Right forelimb (tissue), 1 donor: ENCODE data around the gene CPA2.
"Not testable (repeated sequence)": the region's sequence is repeated elsewhere in the genome, so short reads cannot be mapped to it uniquely, and the experiment has no call there.

Experiments
- DNase-seq: peaks from one replicate; pipeline ENCODE4 v3.0.0-alpha.2; 2018

The CPA2 gene

DNA sequence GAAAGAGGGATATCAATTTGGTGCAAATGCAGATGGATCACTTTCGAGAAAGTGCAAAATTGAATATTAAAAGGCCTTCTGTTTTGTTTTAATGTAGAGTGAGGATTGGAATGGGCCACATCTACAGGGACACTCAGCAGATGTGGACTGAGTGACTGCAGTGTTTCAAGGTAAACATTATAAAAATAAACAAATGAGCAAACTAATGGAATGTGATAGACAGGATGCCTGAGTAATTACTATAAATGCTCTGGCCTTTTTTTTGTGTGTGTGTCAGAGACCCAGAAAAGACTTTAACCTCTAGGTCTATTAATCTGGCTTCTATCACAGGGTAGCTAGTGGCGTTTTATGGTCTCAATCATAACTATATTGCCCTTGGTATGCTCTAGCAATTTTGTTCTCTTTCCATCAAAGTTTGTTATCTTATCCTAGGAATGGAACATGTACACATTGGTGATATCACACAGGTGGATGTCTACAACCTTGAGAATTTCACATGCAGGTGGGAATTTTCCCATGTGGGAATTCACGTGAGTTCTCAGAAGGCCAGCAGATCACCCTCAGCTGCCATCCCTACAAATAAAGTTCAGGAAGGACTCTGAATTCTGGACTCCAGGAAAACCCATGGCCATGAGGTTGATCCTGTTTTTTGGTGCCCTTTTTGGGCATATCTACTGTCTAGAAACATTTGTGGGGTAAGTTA lies at the start of gene CPA2:
Gene CPA2 (plus strand): TSS at position 606 of the 703 bp plus-strand sequence. CDS start 19 bp downstream, at position 625.
- no peak for DNase-seq

DNA sequence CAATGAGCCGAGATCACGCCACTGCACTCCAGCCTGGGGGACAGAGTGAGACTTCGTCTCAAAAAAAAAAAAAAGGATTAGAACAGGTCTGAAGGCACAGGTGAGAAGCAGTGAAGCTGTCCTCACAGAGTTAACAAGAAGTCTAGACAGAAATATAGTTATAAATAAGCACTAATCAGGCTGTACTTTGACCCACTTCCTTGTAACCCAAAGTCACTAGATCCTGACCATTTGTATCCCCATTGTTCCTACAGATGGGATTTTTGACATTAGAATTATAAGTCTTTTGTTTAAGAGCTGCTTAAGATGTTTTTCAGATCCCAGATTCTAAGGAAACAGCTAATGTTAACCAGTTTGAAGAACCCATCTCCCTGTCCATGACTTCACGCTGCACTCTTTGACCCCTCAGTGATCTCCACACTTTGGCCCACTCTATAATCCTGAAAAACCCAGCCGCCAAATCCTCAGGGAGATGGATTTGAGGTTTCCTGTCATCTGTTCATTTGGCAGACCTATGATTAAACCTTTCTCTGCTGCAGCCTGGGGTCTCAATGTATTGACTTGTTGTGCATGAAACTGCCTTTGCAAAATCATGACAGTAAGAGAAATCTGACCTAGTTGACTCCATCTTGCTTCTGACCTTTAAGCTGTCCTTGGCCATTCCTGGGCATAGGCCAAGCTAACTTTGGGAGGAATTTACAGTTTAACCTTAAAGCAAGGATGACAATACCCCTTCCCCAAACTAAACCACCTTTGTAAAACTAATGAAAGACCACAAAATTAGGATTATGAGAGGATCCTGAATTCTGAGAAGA lies 47.6 kb upstream of the CPA2 start:
- no peak for DNase-seq

DNA sequence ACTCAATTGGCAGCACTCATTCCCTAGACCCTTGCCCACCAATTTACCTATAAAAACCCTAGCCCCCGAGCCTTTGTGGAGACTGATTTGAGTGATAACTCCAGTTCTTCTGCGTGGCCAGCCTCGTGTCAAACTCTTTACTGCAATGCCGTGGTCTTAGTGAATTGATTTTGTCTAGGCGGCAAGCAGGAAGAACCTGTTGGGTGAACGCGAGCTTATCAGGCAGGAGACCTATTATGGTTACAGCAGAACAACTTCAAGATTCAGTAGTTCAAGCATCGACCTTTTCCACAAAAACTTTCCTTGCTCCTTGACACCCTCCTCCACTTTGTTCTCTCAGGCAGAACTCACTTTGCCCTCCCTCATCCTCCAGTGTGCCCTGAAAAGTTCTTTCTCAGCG lies 46.8 kb upstream of the CPA2 start:
- DNase-seq: no peak

DNA sequence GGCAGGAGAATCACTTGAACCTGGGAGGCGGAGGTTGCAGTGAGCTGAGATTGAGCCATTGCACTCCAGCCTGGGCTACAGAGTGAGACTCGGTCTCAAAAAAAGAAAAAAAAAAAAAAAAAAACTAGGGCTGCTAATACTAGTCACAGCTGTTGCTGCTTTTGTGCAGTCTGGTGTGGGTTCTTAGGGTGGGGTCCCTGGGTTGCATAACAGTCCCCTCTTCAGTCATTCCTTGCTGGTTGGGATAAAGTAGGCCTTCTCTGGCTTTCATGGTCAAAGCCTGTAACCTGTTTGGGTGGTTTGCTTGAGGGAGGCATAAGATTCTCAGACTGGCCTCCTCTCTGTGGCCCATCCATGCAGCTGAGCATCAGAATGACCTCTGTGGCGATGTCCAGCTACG lies 44.9 kb upstream of the CPA2 start:
- DNase-seq: no peak

DNA sequence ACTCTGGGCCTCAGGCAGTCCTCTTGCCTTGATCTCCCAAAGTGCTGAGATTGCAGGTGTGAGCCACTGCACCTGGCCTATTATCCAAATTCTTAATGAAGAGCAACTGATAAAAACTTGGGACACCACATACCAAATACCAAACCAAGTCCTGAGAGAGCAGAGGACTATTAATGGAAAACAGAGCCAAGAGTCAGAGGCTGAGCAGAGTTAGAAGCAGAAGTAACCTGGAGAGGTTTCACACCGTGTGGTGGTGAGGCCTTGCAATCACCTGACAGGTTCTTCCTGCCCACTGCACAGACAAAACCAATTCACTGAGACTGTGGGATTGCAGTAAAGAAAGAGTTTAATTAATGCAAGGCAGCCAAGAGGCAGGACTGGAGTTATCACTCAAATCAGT lies 43.0 kb upstream of the CPA2 start:
- DNase-seq: no peak

DNA sequence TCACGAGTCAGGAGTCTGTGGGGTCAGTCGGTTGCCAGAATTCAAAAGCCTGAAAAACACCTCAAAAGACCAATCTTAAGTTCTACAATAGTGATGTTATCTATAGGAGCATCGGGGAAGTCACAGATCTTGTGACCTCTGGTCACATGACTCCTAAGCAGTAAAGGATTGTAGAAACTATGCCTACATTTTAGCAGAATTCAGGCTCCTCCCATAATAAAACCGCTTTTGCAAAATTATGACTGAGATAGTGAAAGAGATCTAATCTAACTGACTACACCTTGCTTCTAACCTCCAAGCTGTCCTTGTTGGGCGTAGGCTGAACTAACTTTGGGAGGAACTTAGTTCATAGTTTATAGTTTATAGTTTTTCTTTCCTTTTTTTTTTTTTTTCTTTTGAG lies 42.5 kb upstream of the CPA2 start:
- no peak for DNase-seq

DNA sequence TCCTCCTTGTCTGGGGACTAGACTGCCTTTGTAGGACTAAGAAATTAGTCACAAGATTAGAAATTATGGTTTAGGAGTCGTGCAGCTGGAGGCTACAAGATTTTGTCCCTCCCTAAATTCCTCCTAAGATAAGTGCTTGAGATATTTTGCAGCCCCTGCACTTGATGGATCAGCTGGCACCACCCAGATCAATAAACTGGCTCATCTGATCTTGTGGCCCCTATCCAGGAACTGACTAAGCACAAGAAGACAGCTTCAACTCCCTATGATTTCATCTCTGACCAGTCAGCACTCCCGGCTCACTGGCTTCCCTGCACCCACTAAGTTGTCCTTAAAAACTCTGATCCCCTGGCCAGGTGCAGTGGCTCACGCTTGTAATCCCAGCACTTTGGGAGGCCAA lies 41.7 kb upstream of the CPA2 start:
- DNase-seq: not testable (repeated sequence)

DNA sequence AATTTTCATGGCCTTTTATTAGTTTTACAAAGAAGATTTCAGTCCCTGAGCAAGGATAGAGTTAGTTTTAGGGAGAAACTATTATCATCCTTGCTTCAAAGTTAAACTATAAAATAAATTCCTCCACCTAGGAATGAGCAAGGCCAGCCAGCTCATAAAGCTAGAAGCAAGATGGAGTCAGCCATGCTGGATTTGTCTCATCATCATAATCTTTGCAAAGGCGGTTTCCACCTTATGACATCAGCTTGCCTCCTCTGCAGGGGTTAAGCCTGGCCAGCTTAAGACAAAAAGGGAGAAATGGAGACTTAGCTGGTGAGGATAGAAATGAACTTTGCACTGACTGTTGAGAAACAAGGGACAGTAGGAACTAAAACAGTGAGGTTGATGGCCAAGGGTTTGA lies 40.3 kb upstream of the CPA2 start:
- DNase-seq: no peak

DNA sequence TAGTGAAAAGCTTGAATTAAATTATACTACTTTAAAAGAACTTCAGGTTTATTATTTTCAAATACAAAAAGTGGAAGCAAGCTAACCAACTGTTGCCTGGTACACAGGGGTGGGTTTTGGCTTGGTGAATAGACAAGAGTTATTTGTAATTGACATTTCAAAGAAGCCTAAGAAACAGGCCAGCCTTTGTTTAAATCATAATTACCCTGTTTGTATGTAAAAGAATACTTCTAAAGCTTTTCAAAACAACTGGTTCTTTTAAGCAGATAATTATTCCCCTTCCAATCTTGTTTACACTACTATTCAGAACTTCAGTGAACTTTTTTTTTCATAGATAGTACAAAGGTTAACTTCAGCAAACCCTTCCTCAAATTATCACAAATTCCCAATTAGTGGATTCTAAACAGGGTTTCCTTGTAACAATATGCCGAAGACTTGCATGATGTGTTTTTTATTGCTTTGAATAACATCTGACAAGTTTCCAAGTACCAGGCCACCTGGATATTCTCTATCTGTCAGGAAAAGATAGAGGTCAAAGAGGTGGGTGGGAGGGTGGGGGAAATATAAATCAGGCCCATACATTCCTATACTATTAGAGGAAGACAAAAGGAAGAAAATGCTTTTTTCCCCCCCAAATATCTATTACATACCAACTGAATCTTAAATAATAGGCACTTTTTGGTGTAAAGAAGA lies 38.6 kb upstream of the CPA2 start:
- DNase-seq: no peak

DNA sequence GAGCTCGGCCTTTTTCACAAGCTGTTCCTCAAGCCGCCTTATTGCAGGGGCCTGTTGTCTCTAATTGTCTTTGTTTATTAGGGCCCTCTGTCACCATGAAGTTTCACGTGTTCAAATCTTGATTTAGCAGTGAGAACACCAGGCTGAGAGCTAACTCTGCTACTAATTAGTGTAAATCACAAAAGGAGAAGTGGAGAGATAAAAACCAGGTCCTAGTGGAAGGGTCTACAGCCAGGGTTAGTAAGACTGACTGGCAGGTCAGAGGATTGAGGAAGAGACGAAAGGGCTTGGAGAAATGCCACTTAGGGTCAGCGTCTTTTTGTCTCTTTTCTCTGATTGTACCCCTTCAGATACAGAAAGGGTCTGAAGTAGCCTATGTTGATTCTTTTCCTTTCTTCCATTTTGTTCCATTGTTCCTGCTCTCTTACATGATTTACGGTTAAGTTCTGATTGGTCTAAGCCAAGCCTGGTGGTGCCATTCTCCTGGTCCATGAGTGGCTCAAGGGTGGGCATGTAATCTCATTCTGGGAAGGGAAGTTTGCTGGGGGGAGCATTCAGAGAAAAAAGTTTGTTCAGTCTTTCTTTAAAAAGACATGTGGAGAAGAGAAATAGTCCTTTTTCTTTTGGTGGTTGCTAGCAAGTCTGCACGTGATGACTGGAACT lies 37.7 kb upstream of the CPA2 start:
- DNase-seq: no peak

DNA sequence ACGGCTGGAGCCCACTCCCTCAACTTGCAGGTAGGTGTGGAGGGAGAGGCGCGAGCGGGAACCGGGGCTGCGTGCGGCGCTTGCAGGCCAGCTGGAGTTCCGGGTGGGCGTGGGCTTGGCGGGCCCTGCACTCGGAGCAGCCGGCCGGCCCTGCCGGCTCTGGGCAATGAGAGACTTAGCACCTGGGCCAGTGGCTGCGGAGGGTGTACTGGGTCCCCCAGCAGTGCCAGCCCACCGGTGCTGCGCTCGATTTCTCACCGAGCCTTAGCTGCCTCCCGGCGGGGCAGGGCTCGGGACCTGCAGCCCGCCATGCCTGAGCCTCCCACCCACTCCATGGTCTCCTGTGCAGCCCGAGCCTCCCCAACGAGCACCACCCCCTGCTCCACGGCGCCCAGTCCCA lies 36.7 kb upstream of the CPA2 start:
- not testable (repeated sequence) for DNase-seq

DNA sequence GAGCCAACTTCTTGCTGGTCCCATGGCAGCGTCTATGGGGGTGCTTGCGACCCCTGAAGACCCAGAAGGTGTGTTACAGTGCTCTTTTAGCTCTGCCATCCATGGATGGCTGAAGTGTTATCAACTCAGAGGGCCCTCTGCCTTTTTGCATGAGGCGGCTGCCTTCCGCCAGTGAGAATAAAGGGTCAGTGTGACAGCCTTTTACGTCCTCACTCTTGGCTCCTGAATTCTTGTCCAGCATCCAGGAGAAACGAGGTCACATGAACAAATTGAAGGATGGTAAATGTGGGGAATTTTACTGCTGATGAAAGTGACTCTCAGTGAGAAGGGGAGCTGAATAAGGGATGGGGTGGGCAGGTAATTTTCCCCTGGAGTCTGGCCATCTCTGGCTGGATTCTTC lies 34.9 kb upstream of the CPA2 start:
- DNase-seq: no peak

DNA sequence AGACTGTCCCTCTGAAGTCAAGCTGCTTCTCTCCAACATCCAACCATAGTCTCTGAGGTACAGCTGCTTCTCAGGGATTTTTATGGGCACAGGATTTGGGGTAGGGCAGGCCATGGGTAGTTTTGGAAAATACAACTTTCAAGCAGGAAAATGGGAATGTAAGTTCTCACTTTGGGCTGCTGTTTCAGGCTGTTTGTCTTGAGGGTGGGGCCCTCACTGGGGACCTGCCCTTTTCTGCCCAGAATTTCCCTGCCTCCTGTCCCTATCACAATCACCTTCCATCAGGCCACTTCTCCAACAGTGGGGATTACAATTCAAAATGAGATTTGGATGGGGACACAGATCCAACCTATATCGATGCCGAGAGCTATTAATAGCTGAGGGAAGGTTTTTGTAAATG lies 34.5 kb upstream of the CPA2 start:
- DNase-seq: no peak

DNA sequence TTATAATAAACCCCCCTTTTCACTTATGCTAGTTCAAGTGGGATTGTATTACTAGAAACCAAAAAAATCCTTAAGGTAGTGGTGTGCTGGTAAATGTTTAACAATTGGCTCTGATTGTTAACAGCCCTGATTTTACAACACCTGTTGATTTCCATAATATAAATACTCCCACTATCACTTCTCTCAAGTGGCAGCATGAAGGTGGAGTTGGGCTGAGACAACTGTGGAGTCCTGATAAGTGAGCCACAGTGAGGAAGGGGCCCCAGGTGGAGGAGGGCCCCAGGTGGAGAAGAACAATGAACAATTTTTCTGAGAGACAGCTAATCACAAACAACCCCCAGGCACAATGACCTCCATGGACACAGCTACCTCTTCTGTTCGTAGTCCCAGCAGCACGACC lies 32.6 kb upstream of the CPA2 start:
- no peak for DNase-seq

DNA sequence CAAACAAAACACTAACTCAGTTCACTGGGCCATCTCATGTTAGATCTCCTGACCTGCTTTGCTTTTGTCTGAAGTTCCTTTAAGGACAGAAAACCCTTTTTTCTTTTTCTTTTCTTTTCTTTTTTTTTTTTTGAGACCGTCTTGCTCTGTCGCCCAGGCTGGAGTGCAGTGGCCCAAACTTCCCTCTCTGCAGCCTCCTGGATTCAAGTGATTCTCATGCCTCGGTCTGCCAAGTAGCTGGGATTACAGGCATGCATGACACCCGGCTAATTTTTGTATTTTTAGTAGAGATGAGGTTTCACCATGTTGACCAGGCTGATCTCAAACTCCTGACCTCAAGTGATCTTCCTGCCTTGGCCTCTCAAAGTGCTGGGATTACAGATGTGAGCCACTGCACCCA lies 30.3 kb upstream of the CPA2 start:
- DNase-seq: not testable (repeated sequence)

DNA sequence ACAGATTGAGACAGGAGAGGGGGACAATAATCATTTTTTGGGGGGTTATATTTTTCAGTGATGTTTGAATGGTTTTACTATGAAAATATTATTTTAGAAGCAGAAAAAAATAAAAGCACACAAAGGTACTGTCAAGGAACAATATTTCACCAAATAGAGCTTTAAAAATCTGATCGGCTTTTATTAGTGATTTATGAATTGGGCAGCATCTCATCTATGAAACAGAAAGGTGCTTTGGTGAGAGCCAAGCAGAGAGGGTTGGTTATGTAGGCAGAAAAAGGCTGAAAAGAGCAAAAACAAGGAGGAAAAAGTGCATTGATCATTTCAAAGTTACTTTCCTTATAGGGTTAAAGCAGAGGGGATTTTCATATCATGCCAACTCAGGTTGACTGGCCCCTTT lies 26.4 kb upstream of the CPA2 start:
- no peak for DNase-seq

DNA sequence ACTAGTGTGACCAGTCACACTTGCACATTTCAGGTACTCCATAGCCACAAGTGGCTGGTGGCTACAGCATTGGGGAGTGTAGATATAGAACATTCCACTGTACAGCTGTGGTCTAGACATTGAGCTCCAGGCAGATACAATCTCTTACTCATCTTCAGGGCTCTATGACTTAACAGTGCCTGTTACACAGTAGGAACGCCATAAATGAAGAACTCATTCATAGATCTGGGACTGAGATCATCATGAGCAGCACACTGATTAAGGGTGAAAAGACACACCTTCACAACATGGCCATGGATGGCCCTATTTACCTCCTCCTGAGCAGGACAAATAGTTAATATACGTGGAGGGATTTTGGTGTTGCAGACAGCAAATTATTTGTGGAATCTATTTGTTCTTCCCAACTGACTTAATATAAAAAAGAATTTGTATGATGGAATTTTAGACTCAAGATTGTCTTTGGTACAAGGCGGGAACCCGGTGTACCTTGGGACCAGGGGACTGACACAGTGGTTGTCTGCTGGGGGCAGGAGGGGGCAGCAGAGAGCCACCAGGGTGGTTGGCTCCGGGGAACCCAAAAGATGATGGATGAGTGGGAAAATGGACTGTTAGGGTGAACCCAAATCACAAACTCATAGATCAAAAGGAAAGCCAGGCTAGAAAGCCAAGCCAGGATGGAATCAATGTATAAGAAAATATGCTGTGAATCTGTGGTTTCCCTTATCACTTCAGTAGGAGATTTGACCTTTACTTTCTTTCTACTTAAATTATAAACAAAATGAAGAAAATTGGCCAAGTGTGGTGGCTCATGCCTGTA lies 24.3 kb upstream of the CPA2 start:
- no peak for DNase-seq

DNA sequence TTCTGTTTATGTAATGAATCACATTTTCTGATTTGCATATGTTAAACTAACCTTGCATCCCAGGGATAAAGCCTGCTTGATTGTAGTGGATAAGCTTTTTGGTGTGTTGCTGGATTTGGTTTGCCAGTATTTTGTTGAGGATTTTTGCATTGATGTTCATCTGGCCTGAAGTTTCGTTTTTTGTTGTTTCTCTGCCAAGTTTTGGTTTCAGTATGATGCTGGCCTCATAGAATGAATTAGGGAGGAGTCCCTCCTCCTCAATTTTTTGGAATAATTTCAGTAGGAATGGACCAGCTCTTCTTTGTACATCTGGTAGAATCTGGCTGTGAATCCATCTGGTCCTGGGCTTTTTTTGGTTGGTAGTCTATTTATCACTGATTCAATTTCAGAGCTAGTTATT lies 23.2 kb upstream of the CPA2 start:
- DNase-seq: not testable (repeated sequence)

DNA sequence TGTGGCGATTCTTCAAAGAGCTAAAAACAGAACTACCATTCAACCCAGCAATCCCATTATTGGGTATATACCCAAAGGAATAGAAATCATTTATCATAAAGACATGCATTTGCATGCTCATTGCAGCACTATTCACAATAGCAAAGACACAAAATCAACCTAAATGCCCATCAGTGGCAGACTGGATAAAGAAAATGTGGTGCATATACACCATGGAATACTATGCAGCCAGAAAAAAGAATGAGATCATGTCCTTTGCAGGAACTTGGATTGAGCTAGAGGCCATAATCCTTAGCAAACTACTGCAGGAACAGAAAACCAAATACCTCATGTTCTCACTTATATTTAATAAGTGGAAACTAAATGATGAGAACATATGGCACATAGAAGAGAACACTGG lies 20.2 kb upstream of the CPA2 start:
- DNase-seq: not testable (repeated sequence)

DNA sequence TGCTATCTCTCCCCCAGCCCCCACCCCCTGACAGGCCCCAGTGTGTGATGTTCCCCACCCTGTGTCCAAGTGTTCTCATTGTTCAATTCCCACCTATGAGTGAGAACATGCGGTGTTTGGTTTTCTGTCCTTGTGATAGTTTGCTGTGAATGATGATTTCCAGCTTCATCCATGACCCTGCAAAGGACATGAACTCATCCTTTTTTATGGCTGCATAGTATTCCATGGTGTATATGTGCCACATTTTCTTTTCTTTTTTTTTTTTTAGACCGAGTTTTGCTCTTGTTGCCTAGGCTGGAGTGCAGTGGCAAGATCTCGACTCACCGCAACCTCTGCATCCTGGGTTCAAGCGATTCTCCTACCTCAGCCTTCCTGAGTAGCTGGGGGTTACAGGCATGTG lies 17.8 kb upstream of the CPA2 start:
- DNase-seq: not testable (repeated sequence)

DNA sequence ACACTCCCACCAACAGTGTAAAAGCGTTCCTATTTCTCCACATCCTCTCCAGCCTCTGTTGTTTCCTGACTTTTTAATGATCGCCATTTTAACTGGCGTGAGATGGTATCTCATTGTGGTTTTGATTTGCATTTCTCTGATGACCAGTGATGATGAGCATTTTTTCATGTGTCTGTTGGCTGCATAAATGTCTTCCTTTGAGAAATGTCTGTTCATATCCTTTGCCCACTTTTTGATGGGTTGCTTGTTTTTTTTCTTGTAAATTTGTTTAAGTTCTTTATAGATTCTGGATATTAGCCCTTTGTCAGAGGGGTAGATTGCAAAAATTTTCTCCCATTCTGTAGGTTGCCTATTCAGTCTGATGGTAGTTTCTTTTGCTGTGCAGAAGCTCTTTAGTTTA lies 17.0 kb upstream of the CPA2 start:
- not testable (repeated sequence) for DNase-seq

DNA sequence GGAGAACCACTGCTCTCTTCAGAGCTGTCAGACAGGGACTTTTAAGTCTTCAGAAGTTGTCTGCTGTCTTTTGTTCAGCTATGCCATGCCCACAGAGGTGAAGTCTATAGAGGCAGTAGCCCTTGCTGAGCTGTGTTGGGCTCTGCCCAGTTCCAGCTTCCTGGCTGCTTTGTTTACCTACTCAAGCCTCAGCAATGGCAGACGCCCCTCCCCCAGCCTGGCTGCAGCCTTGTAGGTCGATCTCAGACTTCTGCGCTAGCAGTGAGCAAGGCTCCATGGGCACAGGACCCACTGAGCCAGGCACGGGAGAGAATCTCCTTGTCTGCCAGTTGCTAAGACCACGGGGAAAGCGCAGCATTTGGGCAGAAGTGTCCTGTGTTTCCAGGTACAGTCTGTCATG lies 12.1 kb upstream of the CPA2 start:
- DNase-seq: no peak
